SH-SY5Y (cell line): ENCODE results near the gene XXYLT1.

Experiments used
- GATA2 ChIP-seq: IDR thresholded peaks from 2 replicates; pipeline ENCODE4 v1.6.1; 2011; ENCODE audit warnings: mild to moderate bottlenecking, low read depth, low read length
- GATA3 ChIP-seq: IDR thresholded peaks from 2 replicates; pipeline ENCODE4 v1.6.1; 2011; ENCODE audit warnings: low read depth, mild to moderate bottlenecking, low read length, moderate library complexity

DNA sequence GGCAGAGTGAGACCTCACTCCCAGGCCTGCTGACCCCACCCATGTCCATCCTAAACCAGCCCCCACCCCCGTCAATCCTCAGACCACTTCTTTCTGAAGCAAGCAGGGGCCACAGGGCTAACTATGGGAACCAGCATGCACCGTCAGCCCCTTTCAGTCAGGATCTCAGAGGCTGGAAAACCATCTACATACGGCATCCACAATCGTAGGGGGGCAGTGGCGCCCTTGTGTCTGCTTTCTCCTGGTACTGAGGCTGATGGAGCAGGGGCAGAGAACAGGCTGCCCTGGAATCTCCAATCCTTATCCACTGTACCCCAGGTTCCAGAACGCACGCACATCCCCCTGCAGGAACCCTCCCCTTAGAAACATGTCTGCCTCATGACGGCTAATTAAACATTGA, 56.6 kb downstream of the XXYLT1 start:
- TF ChIP-seq GATA3 (no peak), GATA2 (no peak)
